Fibroblast of skin of right quadriceps (primary cell): Measurements from ENCODE around the gene MYL12A.
A peak's percentile ranks its signal among the peaks of the same experiment; 100 is the strongest.

ENCODE experiments used
- DNase-seq: peaks from one replicate; pipeline ENCODE4 v3.0.0-alpha.2; 2013

The MYL12A gene

GRCh38 chr18:3284501-3284900, 36.9 kb downstream of the MYL12A start:
- DNase-seq = no peak

- no peak for DNase-seq
These were observed 38.6 kb downstream of the MYL12A start for GRCh38 chr18:3286159-3286558.

- DNase-seq = no peak
These were observed 45.8 kb downstream of the MYL12A start for GRCh38 chr18:3293196-3293951.

GRCh38 chr18:3294435-3295080, 47.0 kb downstream of the MYL12A start:
- DNase-seq = peak; percentile 36

GRCh38 chr18:3297025-3297984, 49.7 kb downstream of the MYL12A start:
- peak; percentile 90 for DNase-seq

- DNase-seq = no peak
These were observed 57.2 kb downstream of the MYL12A start for GRCh38 chr18:3304832-3305231.

GRCh38 chr18:3305354-3305762, 57.8 kb downstream of the MYL12A start:
- peak; percentile 95 for DNase-seq
